GM12878 (cell line): ENCODE data around the gene SLC25A13. TPM values are rescaled to one million over a fixed set of nuclear protein-coding genes. Genes with fewer than 3 reads are reported as not detected.

Experiments used
- ATAC-seq: fragments of 200-7000 bp; cut with Tn5 transposase; 3 replicates; pipeline ENCODE4 v1.9.1; 2020; ENCODE audit warnings: mild to moderate bottlenecking, moderate library complexity
- BruUV-seq: library from RNA; stranded (reverse); fragments of 400-500 nt; replicated peaks from 2 replicates; lab custom pipeline; 2021; lab: Mats Ljungman, UMichigan
- CTCF ChIA-PET: fragments of 300-600 bp; sonication (Branson Sonifier 250); formaldehyde crosslinking; extraction: SDS; loops from one replicate; lab custom pipeline; 2021; ENCODE audit warnings: inconsistent platforms; lab: Yijun Ruan, JAX
- POLR2A ChIA-PET: fragments of 350-600 bp; formaldehyde crosslinking; extraction: SDS; loops from one replicate; lab custom pipeline; 2021; ENCODE audit warnings: inconsistent platforms; lab: Charles Lee
- RAD21 ChIA-PET: fragments of 300-600 bp; sonication (Branson Sonifier 250); formaldehyde crosslinking; loops from one replicate; lab custom pipeline; 2023; ENCODE audit warnings: antibody characterized with exemption; ENCODE audit not compliant: unreplicated experiment; lab: Charles Lee
- SMC1A ChIA-PET: fragments of 300-600 bp; sonication (Branson Sonifier 250); formaldehyde crosslinking; loops from one replicate; lab custom pipeline; 2023; ENCODE audit not compliant: unreplicated experiment, uncharacterized antibody; lab: Charles Lee
- DNase-seq: peaks from one replicate; pipeline ENCODE4 v3.0.0-alpha.2; 2011; ENCODE audit warnings: low read depth, low spot score
- FAIRE-seq: peaks from 3 replicates; lab custom pipeline; 2011; peaks lifted over from hg19 to GRCh38; lab: Jason Lieb, UNC
- H2AFZ ChIP-seq: 2 replicates; pipeline ENCODE4 v1.6.0; 2011; ENCODE audit warnings: low read depth, low read length, control low read depth; ENCODE audit not compliant: control insufficient read depth
- H3K27ac ChIP-seq: 2 replicates; pipeline ENCODE4 v1.5.1; 2011; ENCODE audit warnings: control low read depth; ENCODE audit not compliant: control insufficient read depth, insufficient read depth
- H3K27me3 ChIP-seq, 2 experiments: replicated peaks in 1 of 2; 2 replicates each; pipeline versions ENCODE4 v1.6.0 to v1.6.1; 2011; ENCODE audit warnings: low read length in 1 of 2; ENCODE audit not compliant: control insufficient read depth in 2 of 2, insufficient read depth in 2 of 2
- H3K36me3 ChIP-seq, 2 experiments: 2 replicates each; pipeline ENCODE4 v1.5.1; 2011; ENCODE audit warnings: low read length in 1 of 2; ENCODE audit not compliant: control insufficient read depth in 2 of 2, insufficient read depth in 2 of 2
- H3K4me1 ChIP-seq: 2 replicates; pipeline ENCODE4 v1.6.1; 2011; ENCODE audit warnings: mild to moderate bottlenecking, low read length, moderate library complexity, mixed read lengths; ENCODE audit not compliant: control insufficient read depth, insufficient read depth
- H3K4me2 ChIP-seq: 2 replicates; pipeline ENCODE4 v1.6.0; 2011; ENCODE audit warnings: control low read depth; ENCODE audit not compliant: control insufficient read depth, insufficient read depth
- H3K4me3 ChIP-seq: fragments of 200-600 bp; sonication (generic); 2 replicates; pipeline ENCODE4 v1.5.1; 2016
- H3K79me2 ChIP-seq: 2 replicates; pipeline ENCODE4 v1.6.0; 2011; ENCODE audit warnings: low read length; ENCODE audit not compliant: control insufficient read depth, insufficient read depth
- H3K9ac ChIP-seq: 2 replicates; pipeline ENCODE4 v1.8.0; 2011; ENCODE audit warnings: low read length, control low read depth, mixed read lengths; ENCODE audit not compliant: control insufficient read depth, insufficient read depth
- H3K9me3 ChIP-seq: replicated peaks from 3 replicates; pipeline ENCODE4 v1.5.1; 2011; ENCODE audit warnings: mild to moderate bottlenecking, low read length; ENCODE audit not compliant: control insufficient read depth, insufficient read depth
- H4K20me1 ChIP-seq: 2 replicates; pipeline ENCODE4 v1.6.0; 2011; ENCODE audit not compliant: control insufficient read depth, insufficient read depth
- CHD4 ChIP-seq: fragments of 200-600 bp; sonication (generic); IDR thresholded peaks from 2 replicates; pipeline ENCODE4 v1.6.1; 2016; ENCODE audit warnings: mild to moderate bottlenecking
- CREB1 ChIP-seq: IDR thresholded peaks from 2 replicates; pipeline ENCODE4 v1.6.1; 2012; ENCODE audit warnings: low read depth, mild to moderate bottlenecking, inconsistent platforms
- IKZF1 ChIP-seq: fragments of 450-650 bp; conservative IDR thresholded peaks from 2 replicates; pipeline ENCODE4 v1.6.1; 2017; ENCODE audit warnings: antibody characterized with exemption, mild to moderate bottlenecking
- IRF3 ChIP-seq: fragments of 450-650 bp; IDR thresholded peaks from 2 replicates; pipeline ENCODE4 v1.6.1; 2014; ENCODE audit warnings: mild to moderate bottlenecking
- KLF5 ChIP-seq: fragments of 450-650 bp; IDR thresholded peaks from 2 replicates; pipeline ENCODE4 v1.6.1; 2014; ENCODE audit warnings: mild to moderate bottlenecking; ENCODE audit not compliant: partially characterized antibody
- PAX8 ChIP-seq: fragments of 450-650 bp; IDR thresholded peaks from 2 replicates; pipeline ENCODE4 v1.6.1; 2017; ENCODE audit warnings: mild to moderate bottlenecking, moderate library complexity
- RAD51 ChIP-seq: fragments of 450-650 bp; IDR thresholded peaks from 2 replicates; pipeline ENCODE4 v1.6.1; 2016; ENCODE audit warnings: moderate library complexity, mild to moderate bottlenecking, inconsistent platforms
- STAT3 ChIP-seq: IDR thresholded peaks from 2 replicates; pipeline ENCODE4 v1.6.1; 2011; ENCODE audit warnings: low read depth, low read length, improper control_type of control experiment
- YBX1 ChIP-seq: fragments of 450-650 bp; IDR thresholded peaks from 2 replicates; pipeline ENCODE4 v1.6.1; 2016; ENCODE audit warnings: antibody characterized with exemption
- ZNF24 ChIP-seq: fragments of 450-650 bp; IDR thresholded peaks from 2 replicates; pipeline ENCODE4 v1.6.1; 2017; ENCODE audit warnings: antibody characterized with exemption, mild to moderate bottlenecking
- ZNF384 ChIP-seq: IDR thresholded peaks from 2 replicates; pipeline ENCODE4 v1.6.1; 2012; ENCODE audit warnings: low read depth, mild to moderate bottlenecking, low read length, improper control_type of control experiment, borderline replicate concordance
- ZNF592 ChIP-seq: fragments of 450-650 bp; IDR thresholded peaks from 2 replicates; pipeline ENCODE4 v1.6.1; 2017; ENCODE audit warnings: mild to moderate bottlenecking, moderate library complexity
- WGBS: methylation state at CpG from one replicate; pipeline ENCODE4 v1.1.6; 2016; ENCODE audit warnings: low lambda C conversion rate; ENCODE audit not compliant: insufficient replicate concordance, insufficient coverage; ENCODE audit errors: missing lambda C conversion rate; 5-methylcytosine and 5-hydroxymethylcytosine counted together
- in situ Hi-C: fragments of 300-500 bp; cut with MboI; formaldehyde crosslinking; loops from 9 replicates; pipeline ENCODE4 v1.14.3; 2018; ENCODE audit warnings: mixed read lengths
- intact Hi-C: fragments of 100-400 bp; cut with micrococcal nuclease; formaldehyde crosslinking; loops from one replicate; pipeline ENCODE4 v1.14.2; 2022; ENCODE audit not compliant: unreplicated experiment
- polyA plus RNA-seq, 11 experiments: library from polyadenylated mRNA; depleted of rRNA in 4 of 11; unstranded in 6 of 11; stranded (reverse) in 5 of 11; fragments of >200 nt; fragmentation: Nextera tagmentation in 4 of 11; fragmentation: Illumina TruSeq in 1 of 11; extraction: Ambion mirVana in 4 of 11; extraction: Trizol in 1 of 11; gene quantifications; 1 replicate in 1 of 11; 2 replicates in 10 of 11; pipeline versions ENCODE4 v1.2.1 to v1.2.3, GENCODE V29; 2011 to 2016; ENCODE audit warnings: inconsistent platforms in 2 of 11, missing spikeins in 2 of 11, low read depth in 1 of 11
- total RNA-seq, 4 experiments: library from RNA; depleted of rRNA in 3 of 4; stranded (reverse); fragments of >200 nt in 3 of 4; fragmentation: Illumina TruSeq in 1 of 4; extraction: Trizol in 1 of 4; gene quantifications; 2 replicates each; pipeline versions ENCODE4 v1.2.1 to v1.2.3, GENCODE V29; 2013 to 2021
- TF ChIP-seq, protein P1 (sequence below): IDR thresholded peaks from 2 replicates; pipeline ENCODE4 v1.6.1; 2011; ENCODE audit warnings: borderline replicate concordance, low read depth, mild to moderate bottlenecking, moderate library complexity, mixed read lengths, low read length; ENCODE audit not compliant: insufficient read depth; ENCODE audit errors: extremely low read length

Gene SLC25A13
- total and polyA plus RNA-seq, 10 of the 15 experiments (the other 5 are each of a cell fraction or from before 2014, with no cell fraction given) = 7.0 to 24.7 (median 18.6) TPM

DNA sequence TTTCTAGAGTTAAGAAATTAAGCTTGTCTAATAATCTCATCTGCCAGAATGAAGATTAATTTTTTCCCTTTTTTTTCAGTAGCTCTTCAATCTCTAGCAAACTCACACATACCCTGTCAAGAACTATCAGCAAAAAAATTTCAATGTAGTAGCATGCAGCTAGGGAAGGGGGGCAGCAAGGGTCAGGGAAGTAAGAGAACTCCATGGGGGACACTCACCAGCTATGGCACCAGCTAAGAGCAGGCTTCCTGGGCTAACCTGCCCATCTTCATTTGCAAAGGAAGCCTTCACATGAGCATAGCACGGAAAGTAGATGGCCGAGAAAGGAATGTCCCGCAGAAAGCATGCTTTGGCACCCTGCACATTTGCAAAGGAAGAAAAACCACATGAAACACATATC, 190.4 kb downstream of the SLC25A13 start (continued):
- TF ChIP-seq PAX8 (no peak), YBX1 (no peak), RAD51 (no peak)
- TF ChIP-seq, protein P1, sequence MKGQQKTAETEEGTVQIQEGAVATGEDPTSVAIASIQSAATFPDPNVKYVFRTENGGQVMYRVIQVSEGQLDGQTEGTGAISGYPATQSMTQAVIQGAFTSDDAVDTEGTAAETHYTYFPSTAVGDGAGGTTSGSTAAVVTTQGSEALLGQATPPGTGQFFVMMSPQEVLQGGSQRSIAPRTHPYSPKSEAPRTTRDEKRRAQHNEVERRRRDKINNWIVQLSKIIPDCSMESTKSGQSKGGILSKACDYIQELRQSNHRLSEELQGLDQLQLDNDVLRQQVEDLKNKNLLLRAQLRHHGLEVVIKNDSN = no peak

DNA sequence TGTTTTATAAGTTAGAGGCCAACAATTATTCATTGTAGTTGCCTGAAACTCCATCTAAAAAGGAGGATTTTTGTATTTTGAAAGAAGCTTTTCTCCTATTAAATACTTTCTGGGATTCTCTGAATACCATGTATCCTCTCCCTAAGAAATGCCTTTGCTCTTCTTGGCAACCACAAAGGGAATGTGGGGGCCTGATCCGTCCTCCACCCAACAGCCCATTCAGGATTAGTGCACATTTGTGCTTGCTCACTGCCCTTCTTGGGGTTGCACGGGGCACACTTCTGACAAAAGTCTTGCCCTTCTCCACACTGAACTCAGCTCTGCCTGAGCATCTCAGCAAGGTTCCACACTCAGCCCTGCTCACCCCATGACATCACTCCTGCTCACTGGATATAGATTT, 194.2 kb downstream of the SLC25A13 start:
- no peak overlapping the region for H3K4me2 ChIP-seq
- no peak overlapping the region for H2AFZ ChIP-seq
- H3K9ac ChIP-seq = no peak overlapping the region
- H3K9me3 ChIP-seq = no peaks in the 10 kb centered on the region
- H3K4me3 ChIP-seq = no peak overlapping the region
- no peaks in the 10 kb centered on the region for H3K79me2 ChIP-seq
- no peak overlapping the region for H3K27ac ChIP-seq
- TF ChIP-seq STAT3 (no peak), ZNF24 (no peak), KLF5 (no peak), CHD4 (no peak), IRF3 (no peak), IKZF1 (no peak), ZNF592 (no peak), CREB1 (no peak), ZNF384 (no peak)
- ChIA-PET POLR2A (no interaction called here), RAD21 (no interaction called here), SMC1A (no interaction called here), CTCF (no interaction called here)
- in situ Hi-C loops (no loop called here), intact Hi-C loops (no loop called here)
- ATAC-seq = no peak
- H3K4me1 ChIP-seq = no peaks in the 10 kb centered on the region
- no peak for DNase-seq
- no peaks in the 10 kb centered on the region; a peak in 2 of 4 replicates for H3K36me3 ChIP-seq
- WGBS = 100% methylated on average over 2 of the region's 2 CpGs
- H4K20me1 ChIP-seq = no peaks in the 10 kb centered on the region
- BruUV-seq = no TSS peak
- FAIRE-seq = no peak
- H3K27me3 ChIP-seq = no peaks in the 10 kb centered on the region
